Stimulated activated CD4-positive, alpha-beta T cell treated with anti-CD3 and anti-CD28 coated beads, Interleukin-4, amount 100 ng/mL, for 24 hours (primary cell): Measurements from ENCODE around the gene PRKAB2.
"Not testable (repeated sequence)": the region's sequence is repeated elsewhere in the genome, so short reads cannot be mapped to it uniquely, and the experiment has no call there.

Experiments
- DNase-seq: peaks from one replicate; pipeline ENCODE4 v3.0.0-alpha.2; 2020

PRKAB2 gene

GRCh38 chr1:147171399-147172167, 687 bp downstream of the PRKAB2 start:
- DNase-seq, result no peak

GRCh38 chr1:147169840-147170674, 2.2 kb downstream of the PRKAB2 start:
- DNase-seq, result no peak

- DNase-seq, result no peak
Measured at GRCh38 chr1:147169171-147169570, 3.1 kb downstream of the PRKAB2 start.

GRCh38 chr1:147168626-147169058, 3.6 kb downstream of the PRKAB2 start:
- DNase-seq, result no peak

GRCh38 chr1:147167365-147167764, 4.9 kb downstream of the PRKAB2 start:
- DNase-seq, result no peak

- no peak for DNase-seq
Measured at GRCh38 chr1:147163019-147163418, 9.3 kb downstream of the PRKAB2 start.

GRCh38 chr1:147162093-147162492, 10.2 kb downstream of the PRKAB2 start:
- no peak for DNase-seq

- DNase-seq, result not testable (repeated sequence)
Measured at GRCh38 chr1:147157116-147157515, 15.2 kb downstream of the PRKAB2 start.

GRCh38 chr1:147156642-147157041, 15.6 kb downstream of the PRKAB2 start:
- DNase-seq, result no peak

- no peak for DNase-seq
Measured at GRCh38 chr1:147152772-147153171, 19.5 kb downstream of the PRKAB2 start.

- no peak for DNase-seq
Measured at GRCh38 chr1:147151244-147151643, 21.0 kb downstream of the PRKAB2 start.

- DNase-seq, result no peak
Measured at GRCh38 chr1:147142886-147143285, 29.4 kb downstream of the PRKAB2 start.

GRCh38 chr1:147130721-147131120, 41.5 kb downstream of the PRKAB2 start:
- not testable (repeated sequence) for DNase-seq

GRCh38 chr1:147129116-147129873, 43.0 kb downstream of the PRKAB2 start:
- no peak for DNase-seq

- DNase-seq, result no peak
Measured at GRCh38 chr1:147124266-147124665, 48.0 kb downstream of the PRKAB2 start.

GRCh38 chr1:147117109-147117508, 55.2 kb downstream of the PRKAB2 start:
- DNase-seq, result no peak

GRCh38 chr1:147115496-147115895, 56.8 kb downstream of the PRKAB2 start:
- no peak for DNase-seq

GRCh38 chr1:147115079-147115478, 57.2 kb downstream of the PRKAB2 start:
- DNase-seq, result not testable (repeated sequence)

- not testable (repeated sequence) for DNase-seq
Measured at GRCh38 chr1:147114353-147114752, 57.9 kb downstream of the PRKAB2 start.

- no peak for DNase-seq
Measured at GRCh38 chr1:147111381-147112130, 60.7 kb downstream of the PRKAB2 start.

- DNase-seq, result no peak
Measured at GRCh38 chr1:147110872-147111271, 61.4 kb downstream of the PRKAB2 start.

GRCh38 chr1:147110434-147110833, 61.8 kb downstream of the PRKAB2 start:
- no peak for DNase-seq

GRCh38 chr1:147109762-147110161, 62.5 kb downstream of the PRKAB2 start:
- no peak for DNase-seq
